ENCODE measurements around the gene FREM3.
"Not testable (repeated sequence)": the region's sequence is repeated elsewhere in the genome, so short reads cannot be mapped to it uniquely, and the experiment has no call there.

Gene FREM3

DNA sequence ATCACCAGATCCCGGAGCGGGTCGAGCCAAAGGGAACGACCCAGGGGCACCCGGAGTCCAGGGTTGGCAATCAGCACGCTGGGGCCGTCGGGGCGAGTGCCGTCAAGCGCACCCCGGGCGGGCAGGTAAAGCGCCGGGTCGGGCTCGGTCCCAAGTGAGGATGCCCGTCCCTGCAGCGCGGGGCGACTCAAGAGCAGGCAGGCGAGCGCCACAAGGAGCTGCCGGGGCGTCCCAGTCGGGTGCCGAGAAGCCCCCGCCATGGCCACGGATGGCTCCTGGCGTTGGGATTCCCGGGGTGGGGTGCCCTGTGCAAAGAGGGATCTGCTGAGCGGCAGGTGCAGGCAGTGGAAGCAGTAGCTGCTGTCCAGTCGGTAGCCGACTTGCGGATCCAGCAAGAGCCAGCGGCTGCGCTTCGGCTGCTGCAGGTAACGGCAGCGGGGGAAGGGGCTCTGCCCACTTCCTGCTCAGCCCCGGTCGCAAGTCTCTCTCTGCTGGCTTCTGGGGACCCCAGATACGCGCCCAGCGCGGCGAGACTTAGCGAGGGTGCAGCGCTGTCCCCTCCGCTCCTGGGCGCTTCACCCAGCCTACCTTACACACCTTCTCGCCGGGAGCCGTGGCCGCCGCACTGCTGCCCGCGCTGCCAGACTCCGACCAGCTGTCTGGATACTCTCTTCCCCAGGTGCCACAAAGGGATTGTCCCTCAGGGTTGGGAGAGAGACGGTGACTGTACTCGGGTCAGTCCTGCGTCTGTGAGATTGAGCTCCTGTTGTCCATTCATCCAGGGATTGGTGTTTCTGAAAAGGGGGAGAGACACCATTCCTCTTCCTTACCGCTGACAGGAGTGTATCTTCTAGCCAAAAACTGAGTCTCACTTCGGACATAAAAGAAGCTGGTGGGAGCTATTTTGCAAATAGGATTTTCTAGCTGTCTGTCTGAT is at the start of gene FREM3:
FREM3 (minus strand) TSS at position 260 of the 937 bp plus-strand sequence; CDS start at position 260, 0 bp downstream.
- no peak for DNase-seq

DNA sequence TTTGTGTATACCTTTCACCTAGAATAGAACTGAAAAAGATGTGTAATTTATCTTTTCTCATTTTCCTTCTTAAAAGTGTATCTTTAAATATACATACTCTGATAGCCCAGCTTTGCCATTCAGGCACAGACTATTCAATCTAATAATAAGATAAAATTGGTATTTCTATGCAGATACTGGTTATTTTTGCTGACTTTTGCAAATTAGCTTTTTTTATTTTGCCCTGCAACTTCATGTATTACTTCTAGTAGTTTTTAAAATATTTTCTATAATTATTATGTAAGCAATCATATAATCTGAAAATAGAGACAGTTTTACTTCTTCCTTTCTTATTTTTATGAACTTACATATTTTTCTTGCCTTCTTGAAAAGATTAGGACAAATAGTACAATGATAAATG is 45.4 kb upstream of the FREM3 start:
- DNase-seq = no peak

DNA sequence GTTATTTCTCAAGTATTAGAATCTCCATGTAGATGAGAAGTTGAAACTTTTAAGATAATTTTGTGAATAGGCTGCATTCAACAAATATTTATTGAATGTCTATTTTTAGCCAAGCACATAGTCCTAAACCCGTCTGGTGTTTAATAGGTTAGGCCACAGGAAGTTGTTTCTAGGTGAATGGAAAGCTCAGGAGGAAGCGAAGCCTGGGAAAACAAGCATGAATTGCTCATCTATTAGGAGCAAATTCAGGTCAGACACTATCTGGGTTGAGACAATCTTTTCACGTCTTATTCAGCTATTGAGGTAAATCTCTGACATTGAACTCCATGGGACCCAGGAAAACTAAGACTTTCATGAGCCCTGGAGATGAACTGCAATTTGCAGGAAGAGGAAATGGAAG is 43.1 kb upstream of the FREM3 start:
- no peak for DNase-seq

DNA sequence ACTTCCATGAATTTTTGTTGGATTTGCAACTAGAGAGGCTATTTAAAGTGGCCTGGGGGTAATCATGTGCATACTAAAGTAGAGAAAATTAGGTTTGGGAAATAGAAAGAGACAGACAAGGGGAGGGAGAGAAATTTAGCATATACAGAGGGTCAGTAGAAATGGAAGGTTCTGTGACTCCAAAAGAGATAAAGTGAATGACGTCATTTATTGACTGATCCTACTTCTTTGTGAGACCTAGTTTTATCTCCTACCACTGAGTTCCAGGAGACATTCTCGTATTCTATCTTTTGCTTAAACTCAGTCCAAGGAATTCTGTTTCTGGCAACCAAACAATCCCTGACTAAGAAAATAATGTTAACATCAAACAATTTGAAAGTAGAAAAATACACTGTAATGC is 42.4 kb upstream of the FREM3 start:
- DNase-seq = no peak

DNA sequence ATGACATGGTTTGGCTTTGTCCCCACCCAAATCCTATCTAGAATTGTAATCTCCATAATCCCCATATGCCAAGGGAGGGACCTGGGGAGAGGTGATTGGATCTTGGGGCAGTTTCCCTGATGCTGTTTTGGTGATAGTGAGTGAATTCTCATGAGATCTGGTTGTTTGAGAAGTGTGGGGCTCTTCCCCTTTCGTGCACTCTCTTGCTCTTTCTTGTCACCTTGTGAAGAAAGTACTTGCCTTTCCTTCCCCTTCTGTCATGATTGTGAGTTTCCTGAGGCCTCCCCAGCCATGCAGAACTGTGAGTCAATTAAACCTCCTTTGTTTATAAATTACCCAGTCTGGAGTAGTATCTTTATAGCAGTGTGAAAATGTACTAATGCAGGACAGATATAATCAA is 36.4 kb upstream of the FREM3 start:
- no peak for DNase-seq

DNA sequence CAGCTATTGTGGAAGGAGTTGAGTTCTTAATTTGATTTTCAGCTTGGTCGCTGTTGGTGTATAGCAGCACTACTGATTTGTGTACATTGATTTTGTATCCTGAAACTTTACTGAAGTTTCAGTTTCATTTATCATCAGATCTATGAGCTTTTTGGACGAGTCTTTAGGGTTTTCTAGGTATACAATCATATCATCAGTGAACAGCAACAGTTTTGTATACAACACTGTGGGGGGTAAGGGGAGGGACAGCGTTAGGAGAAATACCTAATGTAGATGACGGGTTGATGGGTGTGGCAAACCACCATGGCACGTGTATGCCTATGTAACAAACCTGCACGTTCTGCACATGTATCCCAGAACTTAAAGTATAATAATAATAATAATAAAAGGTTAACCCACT is 35.6 kb upstream of the FREM3 start:
- not testable (repeated sequence) for DNase-seq

DNA sequence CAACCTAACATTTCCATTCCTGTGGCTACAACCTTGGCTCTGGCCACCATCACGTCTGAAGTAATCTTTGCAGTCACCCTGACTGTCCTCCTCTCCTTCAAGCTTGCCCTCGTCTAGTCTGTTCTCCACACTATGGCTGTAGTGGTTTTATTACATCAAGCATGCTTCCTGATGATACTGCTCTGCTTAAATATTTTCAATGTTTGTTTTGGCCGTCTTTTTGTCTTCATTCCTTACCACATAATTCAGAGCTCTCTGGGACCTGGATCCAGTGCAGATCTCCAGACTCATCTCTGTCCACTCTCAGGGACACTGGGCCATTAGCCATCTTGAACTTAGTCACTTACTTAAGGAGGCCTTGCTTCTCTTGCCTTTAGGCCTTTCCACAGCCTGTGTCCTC is 27.7 kb upstream of the FREM3 start:
- no peak for DNase-seq

DNA sequence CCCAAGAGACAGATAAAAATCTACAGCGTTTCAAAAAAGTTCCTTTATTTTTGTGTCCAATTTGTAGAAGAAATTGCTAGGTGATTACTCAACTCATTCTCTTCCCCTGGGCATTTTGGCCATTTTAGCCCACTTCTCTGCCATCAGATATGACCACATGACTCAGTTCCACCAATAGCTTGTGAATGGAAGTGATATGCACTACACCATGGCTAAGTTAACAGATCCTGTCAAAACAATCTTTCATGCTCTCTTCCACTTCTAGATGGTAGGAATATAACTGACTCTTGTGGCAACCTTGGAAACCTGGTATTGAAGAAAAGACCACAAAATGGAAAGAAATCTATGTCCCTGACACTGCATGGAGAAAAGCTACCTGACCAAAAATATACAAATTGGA is 26.2 kb upstream of the FREM3 start:
- DNase-seq = no peak

DNA sequence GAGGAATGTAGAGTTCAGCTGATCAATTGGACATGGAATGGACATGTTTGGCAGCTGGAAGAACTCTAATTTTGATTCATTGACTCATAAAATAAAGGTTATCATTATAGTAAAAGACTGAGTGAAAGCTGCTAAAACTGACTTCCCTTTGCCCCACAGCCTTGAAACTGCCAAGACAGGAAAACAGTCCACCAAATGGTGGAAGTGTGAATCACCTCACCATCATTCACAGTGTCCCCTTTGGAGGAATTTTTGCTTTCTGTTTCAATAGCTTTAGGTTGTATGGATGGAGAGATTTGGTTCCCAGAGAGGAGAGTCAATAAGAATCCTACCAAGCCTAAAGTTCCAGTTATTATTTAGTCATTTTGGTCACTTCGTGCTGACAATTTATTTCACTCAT is 20.8 kb upstream of the FREM3 start:
- no peak for DNase-seq

DNA sequence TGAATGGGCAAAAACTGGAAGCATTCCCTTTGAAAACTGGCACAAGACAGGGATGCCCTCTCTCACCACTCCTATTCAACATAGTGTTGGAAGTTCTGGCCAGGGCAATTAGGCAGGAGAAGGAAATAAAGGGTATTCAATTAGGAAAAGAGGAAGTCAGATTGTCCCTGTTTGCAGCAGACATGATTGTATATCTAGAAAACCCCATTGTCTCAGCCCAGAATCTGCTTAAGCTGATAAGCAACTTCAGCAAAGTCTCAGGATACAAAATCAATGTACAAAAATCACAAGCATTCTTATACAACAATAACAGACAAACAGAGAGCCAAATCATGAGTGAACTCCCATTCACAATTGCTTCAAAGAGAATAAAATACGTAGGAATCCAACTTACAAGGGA is 18.3 kb upstream of the FREM3 start:
- DNase-seq = not testable (repeated sequence)

DNA sequence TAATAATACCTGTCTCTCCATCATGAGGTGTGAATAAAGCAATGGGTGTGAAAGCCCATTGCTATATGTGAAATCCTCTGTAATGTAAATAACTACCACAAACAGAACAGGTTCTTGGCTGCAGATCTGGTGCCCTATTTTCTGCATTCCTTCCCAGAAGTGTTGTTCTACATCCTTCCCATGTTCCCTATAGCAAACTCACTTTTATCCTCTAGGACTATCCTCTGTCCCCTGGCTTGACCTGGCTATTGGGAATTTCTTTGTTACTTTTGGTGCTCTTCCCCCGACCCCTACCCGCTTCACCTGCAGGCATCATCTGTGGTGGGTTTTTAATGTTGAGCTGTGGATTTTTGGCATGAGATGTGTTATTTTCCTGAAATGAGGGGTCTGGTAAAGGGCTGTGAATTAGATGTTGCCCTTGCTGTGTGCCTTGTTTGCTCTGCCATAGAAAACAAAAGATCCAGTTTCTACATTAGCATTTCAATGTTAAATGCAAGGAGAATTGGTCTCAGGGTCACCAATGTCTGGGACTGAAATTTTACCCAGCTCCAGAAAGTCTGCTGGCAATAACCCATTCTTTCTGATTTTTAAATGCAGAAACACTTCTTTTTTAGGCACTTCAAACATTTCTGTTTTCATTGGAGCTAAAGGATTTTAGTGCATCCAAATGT is 13.6 kb upstream of the FREM3 start:
- DNase-seq = no peak

DNA sequence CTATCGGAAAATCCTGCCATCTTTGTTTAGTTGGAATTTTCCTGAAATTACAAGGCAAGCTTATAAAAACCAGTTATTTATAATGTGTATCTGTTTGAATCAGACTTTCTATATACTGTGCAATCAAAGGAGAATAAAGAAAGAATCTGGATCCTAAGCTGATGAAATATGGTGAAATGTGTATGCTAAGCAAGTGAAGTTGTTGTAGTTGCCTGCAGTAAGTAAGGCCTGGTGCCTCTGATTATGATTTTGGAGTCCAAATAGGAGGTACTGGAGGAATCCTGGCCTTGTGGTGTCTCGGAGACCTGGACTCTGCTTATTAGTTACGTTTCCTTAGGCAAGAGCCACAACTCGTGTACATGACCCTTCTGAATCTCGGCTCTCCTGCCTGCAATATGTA is 13.1 kb upstream of the FREM3 start:
- no peak for DNase-seq

DNA sequence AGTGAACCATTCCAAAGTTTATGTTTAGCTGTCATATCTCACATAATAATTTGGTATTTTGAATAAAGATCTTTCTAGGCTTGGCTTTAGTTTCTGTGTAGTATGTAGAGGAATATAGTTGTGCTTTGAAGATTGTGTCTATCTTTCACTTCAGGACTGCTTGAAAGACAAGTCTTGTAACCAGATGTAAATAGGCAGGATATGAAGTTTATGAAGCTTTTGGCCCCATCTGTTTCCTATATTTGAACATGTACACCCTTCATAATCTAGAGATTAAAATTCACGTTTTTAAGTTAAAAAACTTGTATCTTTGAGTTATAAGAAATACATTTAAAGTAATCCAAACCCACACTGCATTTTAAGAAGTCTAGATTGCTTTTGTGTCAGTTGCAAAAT is 11.7 kb upstream of the FREM3 start:
- DNase-seq = no peak

DNA sequence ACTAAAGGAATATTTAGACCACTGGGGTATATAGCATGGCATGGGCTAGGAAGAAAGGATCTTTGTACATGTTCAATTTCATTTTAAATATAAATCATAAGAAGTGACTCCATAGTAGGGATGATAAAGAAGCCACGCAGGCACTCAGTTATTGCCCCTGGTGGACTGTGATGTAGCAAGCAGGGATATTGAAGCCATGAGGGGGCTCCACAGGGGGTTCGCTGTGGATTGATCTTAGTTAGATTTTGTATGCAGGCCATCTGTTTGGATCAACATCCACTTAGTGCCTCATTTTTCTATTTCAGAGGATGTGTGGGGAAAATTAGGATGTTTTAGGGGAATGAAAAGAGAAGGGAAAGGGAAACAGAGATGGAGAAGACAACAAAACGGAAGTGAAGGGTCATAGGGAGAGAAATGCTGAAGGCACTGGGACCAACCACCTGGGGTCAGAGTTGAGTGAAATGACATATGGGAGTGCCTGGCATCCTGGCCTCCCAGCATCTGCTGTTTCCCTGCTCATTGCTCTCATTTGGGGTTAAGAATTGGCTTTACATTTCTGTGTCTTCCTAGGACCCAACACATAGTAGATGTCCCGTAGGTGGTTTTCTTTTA is 11.2 kb upstream of the FREM3 start:
- no peak for DNase-seq

DNA sequence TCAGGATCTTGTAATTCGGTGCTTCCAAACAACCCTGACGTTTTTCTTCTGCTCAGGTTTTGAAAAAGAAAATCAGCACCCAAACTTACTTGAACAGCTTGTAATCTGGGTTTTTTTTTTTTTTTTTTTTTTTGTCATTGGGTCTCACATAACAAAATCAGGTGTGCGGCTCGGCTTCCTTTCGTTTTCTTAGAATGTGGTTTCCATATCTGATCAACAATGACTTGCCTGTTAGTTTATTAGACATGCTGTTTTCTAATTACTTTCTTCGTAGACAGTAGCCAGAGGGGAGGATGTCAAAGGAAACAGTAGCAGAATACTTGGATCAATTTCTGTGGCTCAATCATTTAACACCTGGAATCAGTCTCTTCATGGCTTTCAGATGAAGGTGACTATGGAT is 890 bp upstream of the FREM3 start:
- no peak for DNase-seq

DNA sequence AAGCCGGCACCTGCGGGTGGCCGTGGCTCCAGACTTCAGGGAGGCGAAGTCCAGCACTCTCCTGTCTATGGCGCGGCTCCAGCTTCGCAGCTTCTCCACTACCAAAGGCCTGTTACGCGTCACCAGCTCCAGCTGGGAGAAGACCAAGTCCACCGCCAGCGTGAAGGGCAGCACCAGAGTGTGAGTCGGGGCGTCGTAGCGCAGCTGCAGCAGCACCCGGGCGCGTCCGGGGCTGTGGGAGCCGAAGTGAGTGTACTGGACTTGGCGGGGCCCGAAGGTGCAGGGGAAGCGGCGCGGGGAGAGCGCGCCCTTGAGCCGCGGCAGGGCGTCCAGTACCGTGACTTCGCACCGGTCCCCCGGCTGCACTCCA is 444 bp downstream of the FREM3 start:
- no peak for DNase-seq

DNA sequence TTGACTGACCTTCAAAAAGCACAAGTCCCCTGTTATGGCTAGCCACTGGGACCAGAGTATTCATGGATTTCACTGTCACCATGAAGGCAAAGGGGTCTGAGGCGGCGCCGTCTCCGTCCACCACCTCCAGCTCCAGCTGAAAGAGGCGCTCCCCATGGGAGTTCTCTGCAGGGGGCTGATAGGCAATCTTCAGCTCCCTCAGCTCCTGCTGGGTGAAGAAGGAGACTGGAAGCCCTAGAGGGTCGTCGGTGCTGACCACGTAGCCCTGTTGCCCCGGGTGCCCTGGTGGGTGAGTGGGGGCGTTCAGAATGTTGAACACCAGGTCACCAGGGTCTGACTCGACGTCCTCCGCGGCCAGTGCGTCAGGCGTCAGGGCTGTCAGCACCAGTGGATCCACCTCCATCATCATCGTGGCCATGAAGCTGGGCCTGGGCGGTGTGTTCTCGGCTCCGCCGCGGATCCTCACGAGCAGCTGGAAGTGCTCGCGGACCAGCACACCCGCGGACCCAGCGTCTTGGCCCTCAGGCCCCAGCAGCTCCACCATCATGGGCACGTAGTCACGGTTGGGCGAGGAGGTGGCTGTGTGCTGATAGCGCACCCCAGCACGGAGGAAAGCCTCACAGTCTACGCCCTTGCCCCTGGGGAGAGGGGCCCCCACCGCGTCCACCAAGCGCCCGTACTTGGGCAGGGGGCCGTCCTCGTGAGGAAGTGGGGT is 987 bp downstream of the FREM3 start:
- DNase-seq = no peak

DNA sequence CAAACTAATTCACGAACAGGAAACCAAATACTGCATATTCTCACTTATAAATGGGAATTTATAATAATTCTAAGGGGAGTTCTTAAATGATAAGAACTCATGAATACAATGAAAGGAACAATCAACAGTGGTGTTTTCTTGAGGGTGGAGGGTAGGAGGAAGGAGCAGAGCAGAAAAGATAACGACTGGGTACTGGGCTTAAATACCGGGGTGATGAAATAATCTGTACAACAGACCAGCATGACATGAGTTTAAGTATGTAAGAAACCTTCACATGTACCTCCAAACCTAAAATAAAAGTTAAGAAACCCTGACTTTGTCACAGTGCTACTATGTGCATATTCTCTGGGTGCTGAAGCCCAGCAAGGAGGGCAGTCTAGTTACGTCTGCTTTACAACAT is 6.6 kb downstream of the FREM3 start:
- DNase-seq = no peak

DNA sequence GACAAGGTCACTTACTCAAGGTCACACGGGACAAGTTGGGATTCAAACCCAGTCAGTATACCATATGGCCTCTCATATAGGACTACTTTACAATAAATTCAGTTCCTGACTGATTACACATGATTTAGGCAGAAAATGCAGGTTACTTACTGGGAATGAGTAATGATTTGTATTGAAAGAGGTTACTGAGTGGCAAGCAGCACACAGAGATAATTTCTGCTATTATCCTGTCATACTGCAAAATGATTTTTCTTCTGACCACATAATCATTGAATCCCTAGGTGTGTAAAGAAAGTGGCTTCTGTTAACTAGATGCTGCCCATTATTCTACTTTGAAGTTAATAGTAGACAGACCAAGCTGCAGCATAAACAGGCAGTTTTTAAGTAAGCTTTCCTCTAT is 8.2 kb downstream of the FREM3 start:
- DNase-seq = no peak

DNA sequence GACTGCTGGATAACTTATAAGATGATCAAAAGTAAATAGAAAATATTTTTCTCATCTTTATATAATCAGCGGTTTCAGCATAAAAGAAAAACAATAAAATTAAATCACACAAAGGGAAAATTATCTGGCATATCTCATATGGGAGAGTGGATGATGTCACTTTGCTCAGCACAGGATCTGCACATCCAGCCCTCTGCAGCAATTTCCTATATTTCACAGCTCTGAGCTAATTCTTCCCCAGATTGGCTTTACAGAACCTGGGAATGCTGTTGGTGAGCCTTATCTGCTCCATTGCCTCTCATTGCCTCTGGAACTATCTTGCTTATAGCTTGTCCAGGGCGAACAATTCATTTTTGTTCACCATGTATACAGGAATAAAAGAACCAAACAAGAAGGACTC is 21.0 kb downstream of the FREM3 start:
- no peak for DNase-seq

DNA sequence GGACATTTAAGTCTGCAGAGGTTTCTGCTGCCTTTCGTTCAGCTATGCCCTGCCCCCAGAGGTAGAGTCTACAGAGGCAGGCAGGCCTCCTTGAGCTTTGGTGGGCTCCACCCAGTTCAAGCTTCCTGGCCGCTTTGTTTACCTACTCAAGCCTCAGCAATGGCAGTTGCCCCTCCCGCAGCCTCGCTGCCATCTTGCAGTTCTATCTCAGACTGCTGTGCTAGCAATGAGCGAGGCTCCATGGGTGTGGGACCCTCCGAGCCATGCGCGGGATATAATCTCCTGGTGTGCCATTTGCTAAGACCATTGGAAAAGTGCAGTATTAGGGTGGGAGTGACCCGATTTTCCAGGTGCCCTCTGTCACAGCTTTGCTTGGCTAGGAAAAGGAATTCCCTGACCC is 26.8 kb downstream of the FREM3 start:
- DNase-seq = not testable (repeated sequence)

DNA sequence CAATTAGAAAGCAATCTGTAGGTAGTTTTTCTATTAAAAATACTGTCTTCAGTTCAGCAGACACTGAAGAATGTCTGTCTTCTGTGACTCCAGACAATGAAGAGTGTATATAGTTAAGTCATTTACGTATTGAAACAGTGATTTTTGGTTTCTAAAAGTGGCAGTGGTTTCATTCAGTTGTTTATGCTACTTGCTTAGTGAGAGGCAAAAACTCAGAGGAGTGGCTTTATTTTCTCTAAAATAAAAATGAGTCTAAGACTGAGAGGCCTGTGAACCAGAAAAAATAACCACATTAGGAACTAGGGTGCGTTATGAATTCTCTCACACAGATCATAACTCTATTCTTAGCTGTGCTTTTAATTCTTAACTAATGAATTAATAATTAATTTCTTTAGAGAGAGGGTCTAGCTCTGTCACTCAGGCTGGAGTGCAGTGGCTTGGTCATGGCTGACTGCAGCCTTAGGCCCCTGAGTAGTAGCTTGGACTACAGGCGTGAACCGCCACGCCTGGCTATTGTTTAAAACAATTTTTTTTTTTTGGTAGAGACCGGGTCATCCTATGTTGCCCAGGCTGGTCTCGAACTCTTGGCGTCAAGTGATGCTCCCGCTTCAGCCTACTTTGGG is 31.4 kb downstream of the FREM3 start:
- no peak for DNase-seq

DNA sequence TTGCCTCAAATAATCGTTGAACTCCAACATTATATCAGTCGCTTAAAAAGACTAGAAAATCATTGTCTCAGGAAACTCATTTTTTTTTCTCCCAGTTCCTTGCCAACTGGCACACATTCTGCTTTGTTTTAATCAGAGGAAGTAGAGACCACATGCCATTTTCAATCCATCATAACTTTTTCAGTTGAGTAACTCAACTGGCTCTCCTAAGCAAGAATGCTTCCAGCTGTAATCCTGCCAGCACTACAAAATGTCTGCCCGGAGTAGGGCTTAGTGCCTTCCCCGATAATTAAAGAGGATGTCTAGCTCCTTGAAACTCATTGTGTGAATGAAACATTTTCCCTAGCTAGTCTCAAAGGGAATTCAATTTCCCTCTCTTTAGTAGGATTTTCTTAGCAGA is 33.0 kb downstream of the FREM3 start:
- DNase-seq = no peak

Data from activated CD4-positive, alpha-beta T cell treated with anti-CD3 and anti-CD28 coated beads for 4 hours (primary cell).